Keratinocyte (primary cell): ENCODE measurements around the gene SSTR3.

ENCODE experiments used
- EZH2 ChIP-seq: IDR thresholded peaks from one replicate; pipeline ENCODE4 v1.6.1; 2012; ENCODE audit warnings: inconsistent platforms, mild to moderate bottlenecking, low read length, moderate library complexity
- TF ChIP-seq, protein P1 (sequence below), 3 experiments: IDR thresholded peaks in 1 of 3; conservative IDR thresholded peaks in 1 of 3; optimal IDR thresholded peaks in 1 of 3; 2 replicates in 2 of 3; 3 replicates in 1 of 3; pipeline versions ENCODE3 to v1.5.1; 2011; ENCODE audit warnings: low read length in 3 of 3, mild to moderate bottlenecking in 3 of 3, moderate library complexity in 2 of 3, control low read depth in 1 of 3, inconsistent platforms in 1 of 3; ENCODE audit not compliant: insufficient read depth in 2 of 3; ENCODE audit errors: extremely low read depth in 1 of 3

DNA sequence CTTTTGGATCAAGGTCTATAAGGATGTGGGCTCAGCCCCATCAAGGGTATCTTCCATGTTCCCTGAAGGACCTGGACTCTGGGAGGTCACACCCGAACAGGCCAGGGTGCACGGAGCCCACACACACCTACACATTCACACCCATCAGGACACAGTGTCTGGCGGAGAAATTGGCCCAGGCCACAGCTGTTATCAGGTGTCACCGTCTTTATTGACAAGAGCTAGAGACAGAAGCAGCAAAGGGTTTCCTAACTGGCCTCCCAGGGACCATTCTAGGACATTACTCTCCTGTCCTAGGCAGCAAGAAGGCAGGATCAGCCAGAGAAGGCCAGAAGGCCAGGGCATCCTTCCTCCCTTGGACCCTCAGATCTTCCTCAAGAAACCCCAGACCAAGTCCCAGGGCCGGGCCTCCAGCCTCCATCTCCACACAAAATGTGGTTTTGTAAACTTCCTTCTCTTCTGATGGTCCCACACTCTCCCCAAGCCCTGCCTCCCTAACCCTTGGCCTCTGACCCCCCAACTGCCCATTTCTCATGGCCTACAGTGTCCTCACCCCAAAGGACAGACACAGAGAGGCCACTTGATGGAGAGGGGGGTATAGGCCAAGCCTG lies 8.1 kb downstream of the SSTR3 start:
- TF ChIP-seq, protein P1, sequence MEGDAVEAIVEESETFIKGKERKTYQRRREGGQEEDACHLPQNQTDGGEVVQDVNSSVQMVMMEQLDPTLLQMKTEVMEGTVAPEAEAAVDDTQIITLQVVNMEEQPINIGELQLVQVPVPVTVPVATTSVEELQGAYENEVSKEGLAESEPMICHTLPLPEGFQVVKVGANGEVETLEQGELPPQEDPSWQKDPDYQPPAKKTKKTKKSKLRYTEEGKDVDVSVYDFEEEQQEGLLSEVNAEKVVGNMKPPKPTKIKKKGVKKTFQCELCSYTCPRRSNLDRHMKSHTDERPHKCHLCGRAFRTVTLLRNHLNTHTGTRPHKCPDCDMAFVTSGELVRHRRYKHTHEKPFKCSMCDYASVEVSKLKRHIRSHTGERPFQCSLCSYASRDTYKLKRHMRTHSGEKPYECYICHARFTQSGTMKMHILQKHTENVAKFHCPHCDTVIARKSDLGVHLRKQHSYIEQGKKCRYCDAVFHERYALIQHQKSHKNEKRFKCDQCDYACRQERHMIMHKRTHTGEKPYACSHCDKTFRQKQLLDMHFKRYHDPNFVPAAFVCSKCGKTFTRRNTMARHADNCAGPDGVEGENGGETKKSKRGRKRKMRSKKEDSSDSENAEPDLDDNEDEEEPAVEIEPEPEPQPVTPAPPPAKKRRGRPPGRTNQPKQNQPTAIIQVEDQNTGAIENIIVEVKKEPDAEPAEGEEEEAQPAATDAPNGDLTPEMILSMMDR (optimal IDR thresholded peaks at IDR 0.05 in 1 of 3, IDR thresholded peaks at IDR 0.05 in 1 of 3, conservative IDR thresholded peaks at IDR 0.05 in 1 of 3; ENCODE audit: extremely low read depth in 1 of 3, insufficient read depth in 2 of 3, low read length in 3 of 3): no peak
- no peak for TF ChIP-seq EZH2
